HG02981 (cell line): ENCODE measurements around the gene ENC1.
A peak's percentile ranks its signal among the peaks of the same experiment; 100 is the strongest.

Experiments
- ATAC-seq: cut with Tn5 transposase; IDR thresholded peaks from one replicate; pipeline ENCODE4 v1.9.1; 2021; ENCODE audit warnings: mild to moderate bottlenecking, moderate library complexity; ENCODE audit not compliant: unreplicated experiment

Gene ENC1

GRCh38 chr5:74659172-74659571 lies 18.6 kb upstream of the ENC1 start:
- no peak for ATAC-seq

GRCh38 chr5:74657165-74657564 lies 16.6 kb upstream of the ENC1 start:
- no peak for ATAC-seq

- ATAC-seq: no peak
These were observed 15.2 kb upstream of the ENC1 start for GRCh38 chr5:74655716-74656115.

- ATAC-seq: no peak
These were observed 14.7 kb upstream of the ENC1 start for GRCh38 chr5:74655206-74655605.

GRCh38 chr5:74653991-74654390 lies 13.5 kb upstream of the ENC1 start:
- no peak for ATAC-seq

- ATAC-seq: no peak
These were observed 12.0 kb upstream of the ENC1 start for GRCh38 chr5:74652576-74652975.

GRCh38 chr5:74651710-74652109 lies 11.2 kb upstream of the ENC1 start:
- ATAC-seq: no peak

GRCh38 chr5:74649421-74649973 lies 9.0 kb upstream of the ENC1 start:
- no peak for ATAC-seq

GRCh38 chr5:74648835-74649293 lies 8.3 kb upstream of the ENC1 start:
- ATAC-seq: peak; percentile 71

GRCh38 chr5:74647096-74647495 lies 6.6 kb upstream of the ENC1 start:
- ATAC-seq: no peak

- ATAC-seq: no peak
These were observed 2.6 kb upstream of the ENC1 start for GRCh38 chr5:74643111-74643562.

GRCh38 chr5:74642543-74642863 lies 2.0 kb upstream of the ENC1 start:
- no peak for ATAC-seq

GRCh38 chr5:74641735-74642542 lies 1.4 kb upstream of the ENC1 start:
- no peak for ATAC-seq

GRCh38 chr5:74640954-74641734 lies 616 bp upstream of the ENC1 start:
- peak; percentile 16 for ATAC-seq

GRCh38 chr5:74639807-74640449 lies 600 bp downstream of the ENC1 start:
- ATAC-seq: peak; percentile 22

- peak; percentile 35 for ATAC-seq
These were observed 1.3 kb downstream of the ENC1 start for GRCh38 chr5:74638970-74639806.

GRCh38 chr5:74638544-74638969 lies 2.0 kb downstream of the ENC1 start:
- ATAC-seq: no peak

- ATAC-seq: no peak
These were observed 4.0 kb downstream of the ENC1 start for GRCh38 chr5:74636552-74636951.

- ATAC-seq: no peak
These were observed 4.4 kb downstream of the ENC1 start for GRCh38 chr5:74636149-74636548.

GRCh38 chr5:74634611-74635286 lies 5.8 kb downstream of the ENC1 start:
- ATAC-seq: no peak
